ENCODE data around the gene LIMD2. TPM values are rescaled to one million over a fixed set of nuclear protein-coding genes. Genes with fewer than 3 reads are reported as not detected.

The LIMD2 gene
- total RNA-seq, 1 experiment from 2014 or later: 51.6 TPM

DNA sequence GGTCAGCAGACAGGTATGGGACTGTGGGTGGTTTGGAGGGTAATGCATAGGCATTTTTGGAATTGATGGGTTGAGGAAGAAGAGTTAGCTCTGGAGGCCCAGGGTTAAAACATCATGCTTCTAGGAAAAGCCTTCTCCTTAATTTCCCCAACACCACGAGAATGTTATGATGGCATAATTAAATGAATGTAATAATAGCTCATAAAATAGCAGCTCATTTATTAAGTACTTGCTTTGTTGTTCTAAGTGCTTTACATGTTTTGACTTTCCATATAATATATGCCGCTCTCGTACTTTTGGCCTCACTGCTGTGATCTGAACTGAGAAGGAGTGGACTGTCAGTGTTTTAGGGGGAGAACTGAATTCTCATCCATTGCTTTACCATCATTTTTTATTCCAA, 14.3 kb downstream of the LIMD2 start:
- in situ Hi-C loops (cut with HindIII; ENCODE audit: low sequenced_read_pairs): no loop called here
- DNase-seq (ENCODE audit: low spot score): no peak

DNA sequence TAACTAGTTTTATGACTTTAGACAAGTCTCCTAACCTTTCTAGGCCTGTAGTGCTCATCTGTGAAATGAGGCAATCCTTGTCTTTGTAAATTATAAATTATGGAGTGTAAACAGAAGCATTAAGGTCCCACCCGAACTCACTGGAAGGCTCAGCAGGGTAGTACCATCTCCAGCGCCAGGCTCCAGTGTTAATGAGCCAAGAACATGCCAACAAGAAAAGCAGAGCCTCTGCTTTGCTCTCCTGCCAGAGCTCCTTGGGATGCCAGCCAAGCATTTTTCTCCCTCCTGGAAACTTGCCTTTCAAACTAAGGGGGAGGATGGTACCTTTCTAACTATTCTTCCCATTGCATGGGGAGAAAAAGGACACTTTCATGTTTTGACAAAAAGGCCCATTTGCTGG, 14.9 kb downstream of the LIMD2 start:
- peak; percentile 63 for DNase-seq (ENCODE audit: low spot score)
- in situ Hi-C loops (cut with HindIII; ENCODE audit: low sequenced_read_pairs): no loop called here

DNA sequence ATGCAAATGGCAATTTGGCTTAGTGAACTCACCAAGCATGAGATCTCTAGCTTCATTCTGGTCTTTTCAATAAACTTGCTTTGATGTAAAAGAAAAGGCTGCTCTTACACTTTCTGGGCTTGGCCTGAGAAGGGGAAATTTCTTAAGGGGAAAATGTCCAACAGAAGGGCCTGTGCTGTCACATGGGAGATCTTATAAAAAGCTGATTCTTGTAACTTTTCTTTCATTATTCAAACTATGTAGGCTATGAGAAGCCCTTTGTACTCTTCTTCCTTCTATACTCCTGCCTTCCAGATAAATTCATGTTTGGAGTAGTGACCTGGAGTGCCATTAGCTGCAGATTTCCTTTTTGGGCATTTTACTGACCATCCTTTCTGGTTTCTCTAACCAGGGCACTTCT, 16.9 kb downstream of the LIMD2 start:
- DNase-seq (ENCODE audit: low spot score): no peak
- in situ Hi-C loops (cut with HindIII; ENCODE audit: low sequenced_read_pairs): no loop called here

DNA sequence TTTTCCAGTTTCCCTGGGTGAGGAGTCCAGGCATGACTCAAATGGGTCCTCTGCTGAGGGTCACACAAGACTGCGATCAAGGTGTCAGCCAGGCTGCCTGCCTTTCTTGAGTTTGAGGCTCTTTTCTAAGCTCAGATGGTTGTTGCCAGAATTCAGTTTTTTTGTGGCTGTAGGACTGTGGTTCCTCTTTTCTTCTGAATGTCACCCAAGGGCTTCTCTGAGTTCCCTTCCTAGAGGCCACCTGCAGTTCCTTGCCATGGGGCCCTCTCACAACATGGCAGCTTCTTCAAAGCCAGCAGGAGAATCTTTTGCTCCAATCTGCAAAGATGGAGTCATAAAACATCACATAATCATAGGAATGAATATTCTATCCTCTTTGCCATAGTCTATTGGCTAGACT, 17.5 kb downstream of the LIMD2 start:
- DNase-seq (ENCODE audit: low spot score): no peak
- in situ Hi-C loops (cut with HindIII; ENCODE audit: low sequenced_read_pairs): no loop called here

DNA sequence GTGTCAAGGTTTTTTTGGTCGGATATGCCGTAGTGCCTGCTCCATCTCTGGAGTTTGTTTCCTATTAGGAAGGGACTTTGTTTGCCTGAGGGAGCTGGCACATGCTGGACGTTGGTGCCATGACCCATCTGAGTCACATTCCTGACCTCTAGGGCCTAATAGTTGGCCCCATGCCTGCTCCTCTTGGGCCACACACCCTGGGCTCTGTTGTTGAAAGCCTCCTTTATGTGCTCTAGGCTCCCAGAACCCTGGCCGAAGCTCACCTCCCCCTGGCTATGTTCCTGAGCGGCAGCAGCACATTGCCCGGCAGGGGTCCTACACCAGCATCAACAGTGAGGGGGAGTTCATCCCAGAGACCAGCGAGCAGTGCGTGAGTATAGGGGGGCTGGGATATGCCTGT, 18.4 kb downstream of the LIMD2 start:
- peak; percentile 33 for DNase-seq (ENCODE audit: low spot score)
- in situ Hi-C loops (cut with HindIII; ENCODE audit: low sequenced_read_pairs): no loop called here

DNA sequence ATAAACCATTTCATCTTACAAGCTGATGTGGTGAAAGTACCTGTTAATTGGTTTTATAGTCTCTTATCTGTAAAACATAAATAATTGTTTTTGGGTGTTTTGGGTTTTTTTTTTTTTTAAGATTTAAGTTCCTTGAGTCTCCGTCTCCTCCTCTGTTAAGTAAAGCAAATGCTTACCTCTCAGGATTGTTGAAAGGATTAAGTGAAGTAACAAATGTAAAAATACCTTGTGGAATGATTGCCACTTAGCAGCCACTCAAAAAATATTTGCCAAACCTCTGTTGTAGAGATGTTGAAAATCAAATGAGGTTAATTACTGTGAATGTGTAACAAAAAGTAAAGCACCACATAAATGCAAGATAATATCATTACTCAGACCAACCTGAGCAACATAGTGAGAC, 19.2 kb downstream of the LIMD2 start:
- no peak for DNase-seq (ENCODE audit: low spot score)
- in situ Hi-C loops (cut with HindIII; ENCODE audit: low sequenced_read_pairs): no loop called here

DNA sequence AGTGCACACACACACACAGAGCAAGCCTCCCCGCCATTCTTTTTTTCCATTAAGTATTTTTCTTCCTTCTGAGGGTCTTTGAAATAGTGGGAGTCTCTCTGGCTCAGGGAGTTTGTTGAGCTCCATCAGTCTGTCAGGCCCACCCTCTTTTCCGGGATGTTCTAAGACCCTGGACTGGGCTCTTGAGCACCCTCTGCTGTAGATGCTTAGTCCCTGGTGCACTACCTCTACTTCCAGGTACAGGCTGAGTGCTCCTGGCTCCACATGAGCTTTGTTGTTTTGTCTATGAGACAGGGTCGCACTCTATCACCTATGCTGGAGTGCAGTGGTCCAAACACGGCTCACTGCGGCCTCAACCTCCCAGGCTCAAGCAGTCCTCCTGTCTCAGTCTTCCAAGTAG, 20.7 kb downstream of the LIMD2 start:
- DNase-seq (ENCODE audit: low spot score): no peak

DNA sequence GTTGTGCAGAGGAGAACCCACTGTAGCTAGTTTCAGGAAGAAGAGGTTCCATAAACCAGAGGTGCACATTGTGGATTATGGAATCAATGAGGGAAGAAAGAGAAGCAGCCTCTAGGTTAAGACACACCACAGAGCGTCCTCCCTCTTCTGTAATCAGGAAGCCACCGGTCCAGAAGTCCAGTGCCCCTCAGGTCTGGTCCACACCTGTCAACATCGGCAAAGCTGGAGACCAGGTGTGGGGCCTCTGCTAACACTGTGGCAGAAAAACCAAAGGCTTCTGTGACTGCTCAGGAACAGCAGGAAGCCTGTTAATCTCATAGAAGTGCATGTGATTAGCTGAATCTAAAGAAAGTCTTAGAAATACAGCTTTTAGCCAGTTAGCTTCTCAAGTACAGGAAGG, 23.3 kb downstream of the LIMD2 start:
- in situ Hi-C loops (cut with HindIII; ENCODE audit: low sequenced_read_pairs): no loop called here
- DNase-seq (ENCODE audit: low spot score): no peak

More for the DNA sequence above, 20.7 kb downstream of the LIMD2 start:
- in situ Hi-C loops (cut with HindIII; ENCODE audit: low sequenced_read_pairs): no loop called here

DNA sequence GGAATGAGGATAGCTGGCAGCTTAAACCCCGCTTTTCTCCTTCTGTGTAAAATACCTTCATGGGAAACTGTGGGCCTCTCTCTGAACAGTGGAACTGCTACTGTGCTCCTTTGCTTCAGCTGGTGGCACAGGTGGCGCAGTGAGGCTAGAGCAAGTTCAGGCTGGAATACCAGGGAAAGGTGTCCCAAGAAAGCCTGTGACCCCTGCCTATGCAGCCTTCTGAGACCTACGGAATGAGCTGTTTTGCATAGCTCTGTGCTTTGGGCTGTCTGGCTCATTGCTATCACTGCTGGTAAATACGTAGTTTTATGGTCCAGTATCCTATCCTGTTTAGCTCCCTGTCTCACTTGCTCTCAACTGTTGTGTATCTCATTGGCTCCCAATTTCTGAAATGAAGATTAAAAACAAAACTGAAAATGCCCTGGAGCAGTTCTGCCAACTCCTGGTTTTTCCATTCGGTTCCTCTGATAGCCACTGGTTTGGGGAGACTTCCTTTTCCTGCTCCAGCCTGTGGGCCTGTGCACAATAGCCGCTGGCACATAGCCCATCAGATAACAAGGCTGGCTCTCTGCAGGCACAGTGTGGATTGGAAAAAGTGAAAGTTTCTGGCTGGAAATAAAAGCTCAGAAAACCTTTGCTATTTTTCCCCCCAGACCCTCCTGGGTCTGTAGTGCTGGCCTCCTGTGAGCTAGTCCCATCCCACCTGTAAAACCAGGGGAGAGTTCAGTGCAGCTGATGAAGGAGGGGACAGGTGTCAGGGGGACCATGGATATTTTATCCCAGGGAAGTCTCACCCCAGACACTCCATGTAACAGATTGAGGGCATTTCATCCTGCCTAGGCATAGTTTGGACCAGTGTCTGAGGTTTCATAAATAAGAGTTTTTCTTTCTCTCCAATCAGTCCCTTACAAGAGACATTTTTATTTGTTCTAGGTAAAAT, 24.0 kb downstream of the LIMD2 start:
- in situ Hi-C loops (cut with HindIII; ENCODE audit: low sequenced_read_pairs): no loop called here
- DNase-seq (ENCODE audit: low spot score): peak; percentile 76

DNA sequence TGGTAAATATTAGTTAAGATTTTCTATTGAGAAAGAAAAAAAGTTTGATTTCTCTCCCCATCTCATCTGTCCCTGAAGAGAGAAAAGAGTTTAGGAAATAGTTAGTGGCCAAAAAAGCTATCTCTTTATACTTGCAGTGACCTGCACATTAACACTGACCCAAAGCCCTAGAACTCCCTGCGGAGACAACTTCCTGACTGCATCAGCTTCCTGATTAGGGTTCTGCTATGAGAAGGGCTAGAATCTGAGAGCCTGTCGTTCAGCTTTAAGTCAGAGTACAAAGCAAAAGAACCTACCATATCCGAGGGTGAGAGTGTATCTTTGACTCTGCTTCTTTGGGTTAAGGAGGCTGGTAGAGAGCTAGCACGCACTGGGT, 24.7 kb downstream of the LIMD2 start:
- in situ Hi-C loops (cut with HindIII; ENCODE audit: low sequenced_read_pairs): no loop called here
- no peak for DNase-seq (ENCODE audit: low spot score)

DNA sequence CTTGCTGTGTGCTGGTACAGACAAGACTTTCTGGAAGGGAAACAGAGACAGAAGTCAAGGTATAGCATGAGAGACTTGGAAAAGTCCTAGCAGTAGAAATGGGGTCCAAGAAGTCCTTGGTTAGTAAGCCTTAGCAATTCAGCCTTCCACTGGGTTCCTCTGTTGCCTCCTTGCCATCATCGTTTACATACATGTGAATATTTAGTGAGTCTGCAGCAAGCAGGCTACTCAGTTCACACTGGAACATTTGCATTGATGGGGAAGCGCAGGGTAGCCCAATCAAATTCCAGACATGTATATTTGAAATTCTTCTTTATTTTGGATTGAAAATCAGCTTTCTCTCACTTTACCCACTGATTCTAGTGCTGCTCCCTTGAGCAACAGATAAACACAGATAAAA, 27.1 kb downstream of the LIMD2 start:
- DNase-seq (ENCODE audit: low spot score): no peak
- in situ Hi-C loops (cut with HindIII; ENCODE audit: low sequenced_read_pairs): no loop called here

DNA sequence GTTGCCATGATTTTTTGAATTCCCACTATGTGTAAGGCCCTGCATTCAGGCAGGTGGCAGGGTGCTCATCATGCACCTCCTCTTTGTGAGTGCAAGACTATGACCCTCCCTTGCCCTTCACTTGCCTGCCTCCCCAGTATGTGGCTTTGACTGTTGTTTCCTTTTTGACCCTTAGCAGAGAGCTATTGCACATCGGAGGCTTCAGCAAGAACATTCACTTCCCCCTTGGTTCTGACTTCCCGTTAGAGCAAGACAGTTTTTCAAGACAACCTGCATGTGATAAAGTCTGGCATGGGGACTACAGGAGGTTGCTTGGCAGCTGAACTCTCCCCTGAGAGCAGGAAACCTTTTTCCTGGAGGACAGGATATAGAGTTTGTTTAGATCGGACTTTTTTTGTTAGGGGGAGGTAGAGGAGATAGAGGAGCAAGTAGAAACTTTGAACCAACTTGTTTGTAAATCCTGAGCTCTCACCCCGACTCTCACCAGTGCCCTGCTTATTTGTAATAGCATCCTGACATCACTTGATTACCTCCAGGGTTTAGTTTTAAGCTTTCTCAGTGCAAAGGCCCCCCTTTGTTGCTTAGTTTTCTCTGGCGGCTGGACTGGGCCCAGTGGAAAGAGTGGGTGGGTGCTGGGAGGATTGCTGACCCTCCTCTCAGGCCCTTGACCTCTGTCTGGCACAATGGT, 34.3 kb downstream of the LIMD2 start:
- no peak for DNase-seq (ENCODE audit: low spot score)

DNA sequence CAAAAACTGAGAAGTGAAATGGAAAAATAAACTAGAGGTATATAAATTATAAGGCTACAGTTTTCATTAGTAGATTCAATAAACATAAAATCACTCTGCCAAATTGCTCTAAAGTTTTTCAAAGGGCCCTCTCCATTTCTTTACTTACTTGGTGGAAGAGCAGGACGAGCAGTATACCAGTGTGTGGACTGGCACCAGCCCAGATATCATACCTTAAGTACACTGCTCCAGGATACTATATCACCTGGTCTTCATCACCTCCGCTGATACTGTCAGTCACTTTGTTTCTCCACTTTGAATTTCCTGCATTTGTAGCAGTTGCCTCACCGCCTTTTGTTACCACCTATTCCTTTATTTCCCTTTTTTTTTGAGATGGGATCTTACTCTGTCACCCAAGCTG, 40.1 kb downstream of the LIMD2 start:
- in situ Hi-C loops (cut with HindIII; ENCODE audit: low sequenced_read_pairs): no loop called here
- no peak for DNase-seq (ENCODE audit: low spot score)

More for the DNA sequence above, 34.3 kb downstream of the LIMD2 start:
- in situ Hi-C loops (cut with HindIII; ENCODE audit: low sequenced_read_pairs): no loop called here

DNA sequence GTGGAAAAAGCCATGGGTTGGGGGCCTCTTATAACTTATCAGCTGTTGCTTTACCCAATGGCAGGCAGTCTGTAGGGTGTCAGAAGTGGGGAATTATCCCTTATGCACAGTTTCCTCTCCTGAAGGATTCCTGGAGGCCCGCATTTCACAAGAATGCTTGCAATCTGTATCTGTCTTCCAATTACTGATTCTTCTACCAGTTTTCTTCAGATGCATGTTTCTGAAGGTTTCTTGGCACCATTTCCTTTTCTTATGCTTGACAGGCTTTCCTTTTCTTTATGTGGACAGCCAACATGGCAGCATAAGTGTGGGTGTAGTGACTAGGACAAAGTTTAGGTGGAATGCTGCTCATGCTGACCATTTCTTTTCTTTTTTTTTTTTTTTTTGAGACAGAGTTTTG, 41.6 kb downstream of the LIMD2 start:
- in situ Hi-C loops (cut with HindIII; ENCODE audit: low sequenced_read_pairs): no loop called here
- no peak for DNase-seq (ENCODE audit: low spot score)

DNA sequence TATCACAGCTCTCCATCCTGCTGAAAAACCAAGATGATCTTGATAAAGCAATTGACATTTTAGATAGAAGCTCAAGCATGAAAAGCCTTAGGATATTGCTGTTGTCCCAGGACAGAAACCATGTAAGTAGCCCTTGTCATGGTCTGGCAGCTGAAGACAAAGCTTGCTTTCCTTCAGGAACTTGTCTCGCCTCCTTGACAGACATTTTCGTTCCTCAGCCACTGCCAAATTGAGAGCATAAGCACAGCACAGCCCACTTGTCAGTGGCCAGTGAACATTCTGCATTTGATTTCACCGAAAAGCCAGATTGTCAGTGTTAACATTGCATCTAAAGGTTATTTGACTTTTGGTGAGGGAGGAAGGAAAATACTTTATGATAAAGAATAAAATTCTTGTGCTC, 42.1 kb downstream of the LIMD2 start:
- in situ Hi-C loops (cut with HindIII; ENCODE audit: low sequenced_read_pairs): no loop called here
- no peak for DNase-seq (ENCODE audit: low spot score)

DNA sequence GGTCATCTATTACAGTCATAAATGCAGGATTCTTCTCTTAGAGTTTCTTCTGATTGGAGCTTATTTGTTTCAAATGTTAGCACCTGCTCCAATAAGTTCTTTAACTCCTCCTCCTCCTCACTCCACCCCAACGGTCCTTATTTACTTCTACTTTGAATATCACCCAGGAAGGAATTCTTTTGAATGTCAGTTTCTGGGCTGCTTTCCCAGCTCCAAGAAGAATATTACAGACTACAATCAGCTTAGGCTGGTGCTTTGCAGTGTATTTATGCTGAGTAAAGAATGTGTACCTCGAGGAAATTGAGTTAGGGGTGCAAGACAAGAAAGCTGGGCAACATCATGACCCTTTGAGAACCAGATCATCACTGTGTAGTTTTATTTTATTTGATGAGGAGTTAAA, 46.9 kb downstream of the LIMD2 start:
- no peak for DNase-seq (ENCODE audit: low spot score)
- in situ Hi-C loops (cut with HindIII; ENCODE audit: low sequenced_read_pairs): no loop called here

DNA sequence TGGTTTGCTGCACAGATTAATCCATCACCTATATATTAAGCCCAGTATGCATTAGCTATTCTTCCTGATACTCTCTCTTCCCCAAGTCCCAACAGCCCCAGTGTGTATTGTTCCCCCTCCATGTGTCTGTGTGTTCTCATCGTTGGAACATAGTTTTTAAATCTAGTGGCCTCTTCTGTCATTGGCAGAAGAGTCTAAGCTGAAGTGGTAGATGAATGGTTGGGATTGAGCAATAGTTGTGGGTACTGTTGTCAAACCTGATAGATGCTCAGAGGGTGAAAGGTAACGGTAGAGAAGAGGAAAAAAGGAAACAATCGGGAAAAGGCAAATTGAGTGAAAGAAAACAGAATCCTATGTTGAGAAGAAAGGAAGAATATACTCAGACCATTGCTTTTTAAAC, 47.8 kb downstream of the LIMD2 start:
- in situ Hi-C loops (cut with HindIII; ENCODE audit: low sequenced_read_pairs): no loop called here
- DNase-seq (ENCODE audit: low spot score): no peak

DNA sequence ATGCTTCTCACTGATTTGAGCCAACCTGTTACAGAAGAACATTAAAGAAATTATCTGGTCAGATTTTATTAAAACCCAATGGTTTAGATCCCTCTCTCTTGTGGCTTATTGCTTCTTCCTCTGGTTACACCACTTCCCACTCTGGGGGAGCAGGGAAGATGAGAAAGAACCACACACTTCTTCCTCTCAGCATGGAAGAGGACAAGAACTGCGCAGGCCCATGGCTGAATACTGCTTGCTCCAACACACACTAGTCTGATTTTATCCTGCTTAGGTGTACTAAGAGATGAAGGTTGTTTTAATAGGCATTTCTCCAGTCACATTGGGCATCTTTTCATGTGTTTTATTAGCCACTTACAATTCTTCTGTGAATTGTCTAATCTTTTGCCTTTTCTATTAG, 50.1 kb downstream of the LIMD2 start:
- DNase-seq (ENCODE audit: low spot score): no peak
- in situ Hi-C loops (cut with HindIII; ENCODE audit: low sequenced_read_pairs): no loop called here

DNA sequence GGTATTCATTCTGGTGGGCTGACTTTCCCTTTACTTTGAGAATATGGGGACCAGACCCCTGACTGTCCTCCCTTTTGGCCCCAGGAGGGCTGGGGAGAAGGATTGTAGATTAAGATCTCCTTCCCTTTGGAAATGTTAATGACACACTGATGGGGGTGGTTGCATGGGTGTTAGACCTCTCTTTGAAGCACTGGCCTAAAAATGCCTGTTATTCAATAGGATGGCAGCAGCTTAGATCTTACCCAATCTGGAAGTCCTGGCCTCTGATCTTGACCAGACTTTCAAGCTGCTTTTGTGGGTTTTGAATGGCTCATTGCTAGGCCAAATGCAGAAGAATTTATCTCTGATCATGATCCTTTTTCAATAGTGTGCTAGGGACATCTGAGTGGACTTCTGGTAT, 52.0 kb downstream of the LIMD2 start:
- in situ Hi-C loops (cut with HindIII; ENCODE audit: low sequenced_read_pairs): no loop called here
- no peak for DNase-seq (ENCODE audit: low spot score)

DNA sequence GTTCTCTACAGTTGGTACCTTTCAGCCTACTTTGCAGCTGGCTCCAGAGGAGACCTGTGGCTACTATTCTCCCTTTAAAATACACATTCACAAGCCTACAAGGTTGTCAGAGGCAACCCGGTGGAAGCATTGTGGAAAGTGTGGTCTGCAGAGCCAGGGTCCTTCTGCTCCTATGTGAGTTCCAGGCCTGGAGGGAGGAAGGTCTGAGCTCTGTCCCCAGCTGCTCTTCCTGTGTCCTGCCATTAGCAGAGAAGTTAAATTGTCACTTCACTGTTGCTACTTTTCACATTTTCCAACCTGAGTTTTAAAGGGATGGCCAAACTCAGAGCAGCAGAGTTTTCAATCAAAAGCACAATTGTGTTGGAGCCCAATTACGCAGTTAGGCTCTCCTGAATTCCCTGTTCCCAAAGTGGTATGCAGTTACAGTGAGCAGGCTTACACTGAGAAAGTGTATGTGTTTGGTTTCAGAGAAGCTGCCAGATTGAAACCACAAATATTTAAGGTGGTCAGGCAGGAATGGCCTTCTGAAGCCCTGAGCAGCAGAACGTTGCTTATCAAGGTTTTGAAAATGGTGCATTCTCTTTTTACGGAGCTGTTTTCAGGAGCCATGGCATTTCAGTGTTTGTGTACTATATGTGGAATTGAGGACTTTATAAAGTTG, 52.7 kb downstream of the LIMD2 start:
- in situ Hi-C loops (cut with HindIII; ENCODE audit: low sequenced_read_pairs): no loop called here
- DNase-seq (ENCODE audit: low spot score): no peak
